Activated T-helper 17 cell treated with anti-CD3 and anti-CD28 coated beads, Interleukin-2, amount 50 U/mL, for 72 hours (primary cell): ENCODE results near the gene TRIM5. TPM values are rescaled to one million over a fixed set of nuclear protein-coding genes. Genes with fewer than 3 reads are reported as not detected.
"Not testable (repeated sequence)": the region's sequence is repeated elsewhere in the genome, so short reads cannot be mapped to it uniquely, and the experiment has no call there.

Source experiments
- ATAC-seq: fragments of 150-1000 bp; cut with Tn5 transposase; replicated peaks from 2 replicates; pipeline ENCODE4 v1.10.0; 2021; ENCODE audit warnings: mild to moderate bottlenecking, moderate library complexity
- H3K27ac Mint-ChIP-seq: one replicate; pipeline ENCODE4 v1.8.0; 2022; ENCODE audit warnings: mixed read lengths
- H3K27me3 Mint-ChIP-seq: one replicate; pipeline ENCODE4 v1.8.0; 2022; ENCODE audit warnings: mixed read lengths
- H3K36me3 Mint-ChIP-seq: one replicate; pipeline ENCODE4 v1.8.0; 2022; ENCODE audit warnings: low read depth, mild to moderate bottlenecking, mixed read lengths
- H3K4me1 Mint-ChIP-seq: one replicate; pipeline ENCODE4 v1.8.0; 2022; ENCODE audit warnings: mixed read lengths
- H3K4me3 Mint-ChIP-seq: one replicate; pipeline ENCODE4 v1.8.0; 2022; ENCODE audit warnings: mild to moderate bottlenecking, mixed read lengths
- H3K9me3 Mint-ChIP-seq: one replicate; pipeline ENCODE4 v1.8.0; 2022; ENCODE audit warnings: mixed read lengths
- total RNA-seq, 2 donors: library from RNA; stranded (reverse); gene quantifications; one replicate each; pipeline ENCODE4 v1.2.3, GENCODE V29; 2022

TRIM5 gene, protein sequence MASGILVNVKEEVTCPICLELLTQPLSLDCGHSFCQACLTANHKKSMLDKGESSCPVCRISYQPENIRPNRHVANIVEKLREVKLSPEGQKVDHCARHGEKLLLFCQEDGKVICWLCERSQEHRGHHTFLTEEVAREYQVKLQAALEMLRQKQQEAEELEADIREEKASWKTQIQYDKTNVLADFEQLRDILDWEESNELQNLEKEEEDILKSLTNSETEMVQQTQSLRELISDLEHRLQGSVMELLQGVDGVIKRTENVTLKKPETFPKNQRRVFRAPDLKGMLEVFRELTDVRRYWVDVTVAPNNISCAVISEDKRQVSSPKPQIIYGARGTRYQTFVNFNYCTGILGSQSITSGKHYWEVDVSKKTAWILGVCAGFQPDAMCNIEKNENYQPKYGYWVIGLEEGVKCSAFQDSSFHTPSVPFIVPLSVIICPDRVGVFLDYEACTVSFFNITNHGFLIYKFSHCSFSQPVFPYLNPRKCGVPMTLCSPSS
- total RNA-seq: 10 to 100 TPM; 11.4 to 18.8 TPM

DNA sequence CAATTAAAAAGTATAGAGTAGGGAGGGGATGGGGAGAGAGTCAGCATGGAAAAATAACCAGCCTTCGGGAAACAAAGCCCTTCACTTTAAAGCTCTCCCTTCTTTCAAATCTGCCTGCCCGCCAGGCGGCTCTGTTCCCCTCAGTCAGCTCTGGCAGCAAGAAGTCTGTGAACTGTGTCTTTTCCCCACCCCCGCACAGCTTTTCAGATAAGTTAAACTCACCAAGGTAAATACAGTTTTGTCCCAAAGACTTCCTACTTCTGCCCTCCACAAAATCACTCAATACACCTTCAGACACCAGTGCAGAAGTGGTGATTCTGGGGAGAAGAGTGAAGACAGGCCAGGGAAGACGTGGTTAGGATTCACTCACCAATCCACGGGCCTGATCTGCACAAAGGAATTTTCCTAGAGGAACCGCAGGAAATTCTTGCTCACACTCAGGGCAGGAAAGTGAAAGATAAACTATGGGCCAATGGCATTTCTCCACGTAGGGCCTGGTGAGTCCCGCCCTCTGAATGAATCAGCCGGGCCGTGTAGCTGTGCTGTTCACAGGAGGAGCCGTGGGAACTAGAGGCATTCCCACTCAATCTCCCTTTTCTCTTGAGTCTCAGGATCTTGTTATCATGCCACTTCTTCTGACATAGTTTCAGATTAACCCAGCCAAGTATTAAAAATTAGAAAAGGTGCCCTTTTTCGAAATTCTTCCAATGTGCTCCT, at the start of gene TRIM5:
TSS of gene TRIM5 (minus strand) at position 429 of the 717 bp plus-strand sequence. CDS start 4,897 bp downstream, outside the sequence.
- Mint-ChIP-seq H3K4me3 (peak within 1 kb of the TSS; percentile 97), H3K27ac (peak within 1 kb of the TSS; percentile 99), H3K4me1 (peaks cover 18% of the 10 kb centered on the region), H3K27me3 (no peaks in the 10 kb centered on the region), H3K36me3 (peaks cover 26% of the 10 kb centered on the region), H3K9me3 (no peaks in the 10 kb centered on the region)
- peak; percentile 90 for ATAC-seq

DNA sequence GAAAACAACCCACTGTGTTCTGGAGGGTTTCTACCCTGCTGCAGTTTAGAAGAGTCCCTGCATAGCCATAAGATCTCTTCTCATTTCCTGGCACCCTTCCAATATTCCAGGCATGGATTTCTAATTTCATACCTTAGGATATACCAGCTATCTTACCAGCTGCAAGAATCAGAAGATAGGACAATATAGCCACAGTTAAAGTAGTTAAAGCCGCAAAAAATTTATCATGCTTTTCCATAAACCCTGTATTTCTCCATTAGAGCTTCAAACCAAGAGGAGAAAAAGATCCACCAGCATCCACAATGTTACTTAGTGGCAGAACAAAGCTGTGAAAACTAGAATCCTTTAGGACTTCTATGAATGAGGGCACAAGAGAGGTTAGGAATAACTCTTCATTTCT, 42.8 kb upstream of the TRIM5 start:
- Mint-ChIP-seq H3K27me3 (no peaks in the 10 kb centered on the region), H3K4me1 (no peaks in the 10 kb centered on the region), H3K36me3 (no peaks in the 10 kb centered on the region), H3K4me3 (no peak overlapping the region), H3K27ac (no peak overlapping the region), H3K9me3 (no peaks in the 10 kb centered on the region)
- ATAC-seq: no peak

DNA sequence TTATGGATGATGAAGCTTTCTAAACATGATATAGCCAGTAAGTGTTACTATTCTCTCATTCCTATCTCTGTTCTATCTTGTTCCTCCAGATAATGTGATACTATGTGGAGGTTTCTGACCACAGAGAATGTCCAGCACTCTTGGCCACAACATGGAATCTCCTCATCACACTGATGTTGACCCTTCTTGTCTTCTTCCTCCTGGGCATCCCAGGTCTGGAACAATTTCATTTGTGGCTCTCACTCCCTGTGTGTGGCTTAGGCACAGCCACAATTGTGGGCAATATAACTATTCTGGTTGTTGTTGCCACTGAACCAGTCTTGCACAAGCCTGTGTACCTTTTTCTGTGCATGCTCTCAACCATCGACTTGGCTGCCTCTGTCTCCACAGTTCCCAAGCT, 41.5 kb upstream of the TRIM5 start:
- Mint-ChIP-seq H3K4me3 (no peak overlapping the region), H3K4me1 (no peaks in the 10 kb centered on the region), H3K36me3 (no peaks in the 10 kb centered on the region), H3K27ac (no peak overlapping the region), H3K27me3 (no peaks in the 10 kb centered on the region), H3K9me3 (no peaks in the 10 kb centered on the region)
- no peak for ATAC-seq

DNA sequence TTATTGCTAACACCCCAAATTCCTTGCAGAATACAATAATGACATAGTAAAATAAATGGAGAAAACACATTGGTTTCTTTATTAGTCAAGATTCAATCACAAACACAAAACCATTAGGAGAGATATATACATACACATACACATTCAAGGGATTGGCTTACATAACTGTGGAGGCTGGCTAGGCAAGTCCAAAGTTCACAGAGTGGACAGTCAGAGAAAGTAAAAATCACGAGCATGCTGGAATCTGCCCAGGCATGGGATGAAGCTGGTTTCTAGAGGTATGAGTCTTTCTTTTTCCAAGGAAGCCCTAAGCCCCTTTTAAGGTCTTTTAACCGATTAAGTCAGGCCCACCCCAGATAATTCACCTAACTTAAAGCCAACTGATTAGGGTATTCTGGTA, 37.7 kb upstream of the TRIM5 start:
- no peak for ATAC-seq
- Mint-ChIP-seq H3K27me3 (no peaks in the 10 kb centered on the region), H3K27ac (no peak overlapping the region)

DNA sequence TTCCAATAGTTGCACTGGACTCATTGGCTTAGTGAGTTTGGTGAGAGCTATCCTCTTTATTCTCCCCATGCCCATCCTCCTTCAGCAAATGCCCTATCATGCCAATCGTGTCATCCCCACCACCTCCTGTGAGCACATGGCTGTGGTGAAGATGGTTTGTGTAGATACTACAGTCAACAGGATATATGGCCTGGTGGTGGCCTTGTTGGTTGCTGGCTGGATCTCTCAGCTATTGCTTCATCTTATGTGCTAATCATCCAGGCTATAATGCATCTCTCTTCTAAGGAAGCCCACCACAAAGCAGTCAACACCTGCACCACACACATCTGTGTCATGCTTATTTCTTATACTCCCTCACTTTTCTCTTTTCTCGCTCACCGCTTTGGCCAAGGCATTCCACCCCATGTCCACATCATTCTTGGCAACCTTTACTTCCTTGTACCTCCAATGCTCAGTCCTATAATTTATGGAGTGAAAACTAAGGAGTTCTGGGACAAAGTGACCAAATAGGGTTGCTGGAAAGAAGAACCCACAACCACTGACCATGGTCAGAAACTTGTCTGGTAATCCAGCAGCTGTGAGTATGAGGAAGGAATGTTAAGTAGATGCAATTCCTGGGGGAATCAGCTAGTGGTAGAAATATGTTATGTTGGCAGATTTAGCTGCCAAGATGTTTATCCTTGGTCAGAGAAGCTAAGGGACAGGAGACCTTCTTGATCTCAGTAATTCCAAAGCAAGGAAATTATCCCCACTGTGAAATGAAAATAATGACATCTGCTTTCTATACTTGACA, 35.0 kb upstream of the TRIM5 start:
- Mint-ChIP-seq H3K4me1 (no peaks in the 10 kb centered on the region), H3K9me3 (peaks cover 3% of the 10 kb centered on the region), H3K4me3 (no peak overlapping the region), H3K27ac (no peak overlapping the region), H3K27me3 (no peaks in the 10 kb centered on the region), H3K36me3 (no peaks in the 10 kb centered on the region)
- ATAC-seq: no peak

More for the DNA sequence above, 37.7 kb upstream of the TRIM5 start:
- no peaks in the 10 kb centered on the region for H3K36me3 Mint-ChIP-seq
- H3K4me1 Mint-ChIP-seq: no peaks in the 10 kb centered on the region
- H3K9me3 Mint-ChIP-seq: peaks cover 3% of the 10 kb centered on the region
- no peak overlapping the region for H3K4me3 Mint-ChIP-seq

DNA sequence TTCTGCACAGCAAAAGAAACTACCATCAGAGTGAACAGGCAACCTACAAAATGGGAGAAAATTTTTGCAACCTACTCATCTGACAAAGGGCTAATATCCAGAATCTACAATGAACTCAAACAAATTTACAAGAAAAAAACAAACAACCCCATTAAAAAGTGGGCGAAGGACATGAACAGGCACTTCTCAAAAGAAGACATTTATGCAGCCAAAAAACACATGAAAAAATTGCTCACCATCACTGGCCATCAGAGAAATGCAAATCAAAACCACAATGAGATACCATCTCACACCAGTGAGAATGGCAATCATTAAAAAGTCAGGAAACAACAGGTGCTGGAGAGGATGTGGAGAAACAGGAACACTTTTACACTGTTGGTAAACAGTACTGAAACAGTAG, 31.6 kb upstream of the TRIM5 start:
- not testable (repeated sequence) for H3K4me1 Mint-ChIP-seq, H3K4me3 Mint-ChIP-seq, H3K27me3 Mint-ChIP-seq, H3K36me3 Mint-ChIP-seq, H3K27ac Mint-ChIP-seq, H3K9me3 Mint-ChIP-seq, ATAC-seq

DNA sequence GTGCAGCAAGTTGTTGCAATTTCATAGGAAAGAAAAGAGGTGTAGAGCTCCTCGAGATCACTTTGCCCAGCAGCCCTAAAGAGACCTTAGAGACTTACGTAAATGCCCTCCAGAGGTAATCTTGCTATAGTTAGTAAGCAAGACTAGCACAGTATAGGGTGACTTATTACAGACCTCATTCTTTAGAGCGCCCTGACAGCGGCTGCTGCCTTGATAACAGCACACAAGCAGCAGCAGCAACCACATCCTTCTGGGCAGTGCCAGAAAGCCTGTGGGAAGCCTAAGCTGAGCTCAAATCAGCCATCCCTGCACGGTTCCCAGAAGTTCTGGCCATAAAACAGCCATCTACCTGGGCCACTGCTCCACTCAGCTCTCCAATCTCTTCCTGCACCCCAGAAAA, 28.8 kb upstream of the TRIM5 start:
- H3K36me3 Mint-ChIP-seq: peaks cover 36% of the 10 kb centered on the region
- H3K4me3 Mint-ChIP-seq: no peak overlapping the region
- no peaks in the 10 kb centered on the region for H3K4me1 Mint-ChIP-seq
- peaks cover 3% of the 10 kb centered on the region for H3K9me3 Mint-ChIP-seq
- no peak for ATAC-seq
- H3K27me3 Mint-ChIP-seq: no peaks in the 10 kb centered on the region
- H3K27ac Mint-ChIP-seq: no peak overlapping the region

DNA sequence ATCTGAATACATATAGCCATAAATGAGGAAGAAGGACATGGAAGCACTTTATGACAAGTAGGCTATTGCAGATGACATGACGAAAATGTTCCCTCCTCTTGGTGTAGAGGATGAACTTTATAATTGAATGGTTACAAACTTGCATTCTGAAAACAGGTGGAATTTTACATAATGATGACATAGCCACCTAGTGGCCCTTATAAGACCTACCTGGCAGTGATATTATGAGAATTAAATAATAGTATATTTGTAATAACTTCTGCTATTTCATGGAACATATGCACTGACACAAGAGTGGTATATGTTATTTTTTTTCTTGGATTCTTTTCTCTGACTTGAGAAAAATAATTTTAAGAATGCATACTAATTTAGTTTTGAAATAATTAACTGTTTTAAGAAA, 27.6 kb upstream of the TRIM5 start:
- H3K27ac Mint-ChIP-seq: no peak overlapping the region
- H3K27me3 Mint-ChIP-seq: no peaks in the 10 kb centered on the region
- no peak overlapping the region for H3K4me3 Mint-ChIP-seq
- no peaks in the 10 kb centered on the region for H3K9me3 Mint-ChIP-seq
- ATAC-seq: no peak
- H3K4me1 Mint-ChIP-seq: peaks cover 5% of the 10 kb centered on the region
- H3K36me3 Mint-ChIP-seq: peaks cover 48% of the 10 kb centered on the region

DNA sequence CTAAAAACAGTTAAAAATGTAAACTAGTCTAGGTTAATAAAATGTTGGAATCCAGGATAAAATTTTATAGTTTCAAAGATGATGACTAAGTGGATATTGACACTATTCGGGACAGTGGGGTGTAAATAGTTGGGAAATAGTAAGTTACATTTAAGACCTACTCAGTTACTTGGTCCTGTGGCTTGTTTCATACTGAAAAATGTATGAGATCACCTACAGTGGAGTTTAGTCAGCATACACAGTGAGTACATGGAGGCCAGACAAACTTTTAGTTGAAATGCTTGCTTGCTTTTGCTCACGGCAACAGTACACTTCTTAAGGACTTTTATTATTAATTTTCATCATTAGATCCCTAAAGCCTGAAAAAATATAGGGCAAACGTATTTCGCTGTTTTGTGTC, 20.8 kb upstream of the TRIM5 start:
- Mint-ChIP-seq H3K4me1 (peaks cover 10% of the 10 kb centered on the region), H3K27ac (no peak overlapping the region)
- ATAC-seq: peak; percentile 64

DNA sequence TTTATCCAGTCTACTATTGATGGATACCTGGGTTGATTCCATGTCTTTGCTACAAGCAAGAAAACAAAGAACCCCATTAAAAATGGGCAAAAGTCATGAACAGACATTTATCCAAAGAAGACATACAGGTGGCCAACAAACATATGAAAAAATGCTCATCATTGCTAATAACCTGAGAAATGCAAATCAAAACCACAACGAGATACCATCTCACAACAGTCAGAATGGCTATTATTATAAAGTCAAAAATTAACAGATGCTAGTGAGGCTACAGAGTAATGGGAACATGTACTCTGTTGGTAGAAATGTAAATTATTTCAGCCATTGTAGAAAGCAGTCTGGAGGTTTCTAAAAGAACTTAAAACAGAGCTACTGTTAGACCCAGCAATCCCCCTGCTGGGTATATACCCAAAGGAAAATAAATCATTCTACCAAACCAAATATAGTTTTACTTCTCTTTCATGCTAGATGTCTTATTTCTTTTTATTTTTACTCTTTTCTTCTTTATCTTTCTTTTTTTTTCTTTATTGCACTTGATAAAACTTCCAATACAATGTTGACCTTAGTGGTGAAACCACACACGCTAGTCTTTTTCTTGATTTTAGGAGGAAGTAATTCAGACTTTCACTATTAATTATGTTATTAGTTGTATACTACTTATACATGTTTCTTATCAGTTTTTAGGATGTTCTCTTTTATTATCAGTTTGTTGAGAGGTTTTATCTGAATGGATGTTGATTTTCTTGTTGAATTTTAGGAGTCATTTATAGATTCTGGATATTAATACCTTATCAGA, 19.1 kb upstream of the TRIM5 start:
- Mint-ChIP-seq H3K27ac (peak overlapping the region; percentile 39), H3K9me3 (no peaks in the 10 kb centered on the region), H3K4me1 (peaks cover 10% of the 10 kb centered on the region), H3K27me3 (no peaks in the 10 kb centered on the region), H3K36me3 (peaks cover 94% of the 10 kb centered on the region), H3K4me3 (peak overlapping the region; percentile 16)
- ATAC-seq: peak; percentile 31

More for the DNA sequence above, 20.8 kb upstream of the TRIM5 start:
- Mint-ChIP-seq H3K9me3 (no peaks in the 10 kb centered on the region), H3K4me3 (no peak overlapping the region), H3K27me3 (no peaks in the 10 kb centered on the region), H3K36me3 (peaks cover 95% of the 10 kb centered on the region)

DNA sequence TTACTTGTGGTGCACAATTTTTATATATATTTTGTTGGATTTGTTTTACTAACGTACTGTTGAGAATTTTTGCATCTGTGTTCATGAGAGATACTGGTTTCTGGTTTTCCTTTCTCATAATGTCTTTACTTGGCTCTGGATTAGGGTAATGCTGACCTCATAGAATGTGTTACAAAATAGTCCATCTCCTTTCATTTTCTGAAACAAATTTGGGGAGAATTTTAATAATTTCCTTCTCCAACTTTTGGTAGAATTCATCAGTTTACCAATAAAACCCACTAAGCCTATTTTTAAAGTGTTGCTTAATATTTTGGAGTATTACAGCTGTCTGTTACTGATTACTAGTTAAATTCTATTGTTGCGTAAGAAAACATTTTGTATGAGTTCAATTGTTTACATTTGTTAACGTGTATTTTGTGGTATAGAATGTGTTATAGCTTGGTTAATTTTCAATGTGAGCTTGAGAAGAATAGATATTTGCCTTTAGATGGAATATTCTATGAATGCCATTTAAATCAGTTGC, 16.2 kb upstream of the TRIM5 start:
- Mint-ChIP-seq H3K4me1 (peaks cover 11% of the 10 kb centered on the region), H3K4me3 (peak overlapping the region; percentile 13), H3K27ac (no peak overlapping the region), H3K27me3 (no peaks in the 10 kb centered on the region), H3K36me3 (peaks cover 94% of the 10 kb centered on the region), H3K9me3 (no peaks in the 10 kb centered on the region)
- no peak for ATAC-seq

DNA sequence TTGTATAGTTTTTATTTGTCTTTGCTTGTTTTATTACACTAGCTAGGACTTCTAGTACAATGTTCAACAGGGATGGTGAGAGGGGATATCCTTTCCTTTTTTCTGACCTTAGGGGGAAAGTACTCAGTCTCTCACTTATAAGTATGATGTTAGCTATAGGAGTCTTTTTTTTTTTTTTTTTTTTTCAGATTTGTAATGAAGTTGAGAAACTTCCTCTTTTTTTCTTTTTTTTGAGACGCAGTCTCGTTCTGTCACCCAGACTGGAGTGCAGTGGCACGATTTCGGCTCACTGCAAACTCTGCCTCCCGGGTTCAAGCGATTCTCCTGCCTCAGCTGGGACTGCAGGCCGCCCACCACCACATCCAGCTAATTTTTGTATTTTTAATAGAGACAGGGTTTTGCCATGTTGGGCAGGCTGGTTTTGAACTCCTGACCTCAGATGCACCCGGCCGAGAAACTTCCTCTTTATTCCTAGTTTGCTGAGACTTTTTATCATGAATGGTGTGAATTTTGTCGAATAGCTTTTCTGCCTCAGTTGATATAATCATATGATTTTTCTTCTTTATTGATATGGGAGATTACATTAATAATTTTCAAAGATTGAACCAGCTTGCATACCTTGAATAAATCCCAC, 15.7 kb upstream of the TRIM5 start:
- H3K4me1 Mint-ChIP-seq: peaks cover 14% of the 10 kb centered on the region
- H3K27me3 Mint-ChIP-seq: no peaks in the 10 kb centered on the region
- H3K27ac Mint-ChIP-seq: no peak overlapping the region
- ATAC-seq: no peak
- peak overlapping the region; percentile 13 for H3K4me3 Mint-ChIP-seq
- peaks cover 94% of the 10 kb centered on the region for H3K36me3 Mint-ChIP-seq
- H3K9me3 Mint-ChIP-seq: no peaks in the 10 kb centered on the region

DNA sequence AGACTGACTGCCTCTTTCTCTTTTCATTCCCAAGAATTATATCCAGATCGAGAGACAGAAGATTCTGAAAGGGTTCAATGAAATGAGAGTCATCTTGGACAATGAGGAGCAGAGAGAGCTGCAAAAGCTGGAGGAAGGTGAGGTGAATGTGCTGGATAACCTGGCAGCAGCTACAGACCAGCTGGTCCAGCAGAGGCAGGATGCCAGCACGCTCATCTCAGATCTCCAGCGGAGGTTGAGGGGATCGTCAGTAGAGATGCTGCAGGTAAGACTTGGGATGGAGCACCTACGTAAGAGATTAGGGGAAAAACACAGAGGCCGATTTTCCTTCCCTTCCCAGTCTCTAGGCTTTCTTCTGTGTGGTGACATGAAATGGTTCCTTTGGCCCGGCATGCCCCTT, 13.4 kb upstream of the TRIM5 start:
- peaks cover 91% of the 10 kb centered on the region for H3K36me3 Mint-ChIP-seq
- H3K27ac Mint-ChIP-seq: no peak overlapping the region
- H3K4me1 Mint-ChIP-seq: peaks cover 31% of the 10 kb centered on the region
- H3K27me3 Mint-ChIP-seq: no peaks in the 10 kb centered on the region
- H3K4me3 Mint-ChIP-seq: no peak overlapping the region
- no peaks in the 10 kb centered on the region for H3K9me3 Mint-ChIP-seq
- no peak for ATAC-seq
